GM20431 (cell line): Measurements from ENCODE around the gene FNDC11.
"Not testable (repeated sequence)": the region's sequence is repeated elsewhere in the genome, so short reads cannot be mapped to it uniquely, and the experiment has no call there.

Experiments
- in situ Hi-C: fragments of 300-500 bp; cut with MseI, MboI; formaldehyde crosslinking; loops from one replicate; pipeline ENCODE4 v1.15.0; 2020; ENCODE audit warnings: low sequenced_read_pairs; ENCODE audit not compliant: unreplicated experiment

The FNDC11 gene

DNA sequence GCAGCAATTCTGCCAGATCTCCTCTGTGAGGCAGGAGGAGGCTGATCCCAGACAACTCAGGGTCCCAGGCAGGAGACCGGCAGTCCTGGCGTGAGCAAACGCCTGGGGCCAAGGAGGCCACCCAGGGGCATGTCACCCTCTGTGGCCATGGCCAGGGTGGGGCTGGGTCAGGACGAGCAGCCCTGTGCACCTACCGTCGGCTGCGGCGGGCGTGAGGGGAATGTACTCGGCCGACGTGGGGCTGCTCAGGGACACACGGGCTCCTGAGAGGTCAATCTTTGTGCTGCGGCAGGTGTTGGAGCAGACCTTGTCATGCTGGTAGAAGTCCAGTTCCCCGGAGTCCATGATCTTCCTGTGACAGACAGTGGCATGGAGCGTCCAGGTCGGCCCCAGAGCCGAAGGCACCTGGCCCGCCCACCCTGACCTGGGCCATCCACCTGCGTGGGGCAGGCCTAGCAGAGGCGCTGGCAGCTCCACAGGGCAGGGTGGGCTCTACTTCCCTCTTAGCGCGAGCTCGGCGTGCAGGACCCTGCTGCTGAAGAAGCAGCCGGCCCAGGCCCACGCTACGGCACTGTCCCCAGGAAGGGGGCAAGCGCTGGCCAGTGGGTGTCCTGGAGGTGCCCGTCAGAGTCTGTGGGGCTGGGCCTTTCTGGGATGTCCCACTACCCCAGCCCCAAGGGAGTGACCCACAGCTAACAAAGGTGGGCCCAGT, 41.6 kb downstream of the FNDC11 start:
- in situ Hi-C loops: no loop called here

DNA sequence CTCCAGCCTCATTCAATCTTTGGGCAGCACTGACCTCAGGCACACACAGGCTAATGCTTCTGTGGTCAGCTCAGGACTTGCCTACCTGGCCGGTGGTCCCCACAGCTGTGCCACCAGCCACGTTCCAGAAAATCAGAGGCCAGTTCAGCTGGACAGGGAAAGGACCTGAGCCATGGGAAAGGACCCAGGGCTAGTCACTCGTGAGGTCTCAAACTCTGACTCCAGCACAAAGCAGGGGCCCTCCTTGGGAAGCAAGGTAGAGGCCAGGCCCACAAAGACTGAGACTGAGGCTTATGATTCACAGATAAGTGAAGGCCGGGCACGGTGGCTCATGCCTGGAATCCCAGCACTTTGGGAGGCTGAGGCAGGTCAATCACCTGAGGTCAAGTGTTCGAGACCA, 42.5 kb downstream of the FNDC11 start:
- in situ Hi-C loops: no loop called here

DNA sequence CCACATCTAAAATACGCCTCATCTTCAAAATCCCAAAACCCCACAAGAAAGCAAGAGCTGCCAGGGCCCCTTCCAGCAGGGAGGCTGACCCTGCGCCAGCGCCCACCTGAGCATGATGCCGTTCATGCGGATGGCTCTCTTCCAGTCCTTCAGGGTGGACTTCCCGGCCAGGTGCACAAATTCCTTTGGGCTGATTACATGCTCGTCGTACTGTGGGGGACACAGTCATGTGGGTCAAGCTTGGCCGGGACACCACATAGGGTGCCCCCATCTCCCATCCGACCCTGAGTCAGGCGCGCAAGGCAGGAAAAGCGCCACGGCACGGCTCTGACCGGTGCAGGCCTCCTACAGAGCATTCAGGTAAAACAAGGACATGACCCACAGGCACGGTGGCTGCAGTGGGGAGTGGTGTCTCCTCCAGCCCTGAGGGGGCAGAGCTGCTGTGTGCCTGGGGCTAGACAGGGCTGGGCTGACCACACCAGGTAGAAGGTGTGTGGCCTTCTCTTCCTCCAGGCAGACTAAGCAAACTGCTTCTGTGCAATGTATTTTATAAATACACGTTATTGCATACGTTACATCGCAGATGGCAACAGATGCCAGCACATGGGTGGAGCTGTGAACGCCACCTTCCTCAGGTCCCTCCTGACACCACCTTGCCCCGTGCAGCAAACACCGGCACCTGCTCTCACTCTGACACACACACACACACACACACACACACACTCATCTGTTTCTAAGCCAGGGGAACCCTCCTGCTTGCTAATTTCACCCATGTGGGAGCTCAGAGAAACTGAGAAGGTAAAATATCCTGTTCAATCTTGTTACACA, 43.9 kb downstream of the FNDC11 start:
- in situ Hi-C loops: no loop called here

DNA sequence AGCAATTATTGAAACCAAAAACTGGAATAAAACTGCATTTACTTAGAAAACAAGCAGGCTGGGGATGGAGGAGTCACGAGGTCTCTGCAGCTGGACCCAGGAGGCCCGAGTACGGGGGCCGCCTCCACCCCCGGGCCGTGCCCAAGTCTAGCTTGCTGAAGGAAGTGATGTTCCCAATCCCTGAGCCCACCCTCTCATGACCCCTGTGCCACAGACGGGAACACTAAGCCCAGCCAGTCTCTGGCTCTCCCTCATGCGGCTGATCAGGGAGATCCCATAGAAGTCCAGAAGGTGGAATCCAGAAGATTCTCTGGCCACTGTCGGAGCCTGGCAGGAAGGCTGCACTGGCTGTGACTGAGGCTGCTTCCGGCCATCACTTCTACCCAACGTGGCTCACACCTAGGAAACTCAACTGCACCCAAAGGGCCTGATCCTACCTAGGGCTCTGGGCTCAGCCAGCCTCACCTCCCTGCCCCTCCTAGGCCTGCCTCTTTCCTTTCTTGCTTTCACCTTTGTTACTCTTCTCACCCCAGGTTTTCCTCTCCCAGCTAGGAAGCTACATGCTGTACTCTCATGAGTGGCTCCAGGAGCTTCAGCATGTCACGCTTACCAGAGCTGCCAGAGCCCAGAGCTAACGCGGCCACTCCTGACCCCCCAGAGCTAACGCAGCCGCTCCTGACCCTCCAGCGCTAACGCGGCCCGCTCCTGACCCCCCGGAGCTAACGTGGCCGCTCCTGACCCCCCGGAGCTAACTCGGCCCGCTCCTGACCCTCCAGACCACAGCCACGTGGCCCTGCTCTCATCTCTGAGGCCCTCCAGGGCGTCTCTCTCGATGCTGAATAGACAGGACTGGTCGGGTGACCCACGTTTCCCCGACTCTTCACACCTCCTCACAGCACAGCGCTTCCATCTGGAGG, 44.8 kb downstream of the FNDC11 start:
- in situ Hi-C loops: no loop called here

DNA sequence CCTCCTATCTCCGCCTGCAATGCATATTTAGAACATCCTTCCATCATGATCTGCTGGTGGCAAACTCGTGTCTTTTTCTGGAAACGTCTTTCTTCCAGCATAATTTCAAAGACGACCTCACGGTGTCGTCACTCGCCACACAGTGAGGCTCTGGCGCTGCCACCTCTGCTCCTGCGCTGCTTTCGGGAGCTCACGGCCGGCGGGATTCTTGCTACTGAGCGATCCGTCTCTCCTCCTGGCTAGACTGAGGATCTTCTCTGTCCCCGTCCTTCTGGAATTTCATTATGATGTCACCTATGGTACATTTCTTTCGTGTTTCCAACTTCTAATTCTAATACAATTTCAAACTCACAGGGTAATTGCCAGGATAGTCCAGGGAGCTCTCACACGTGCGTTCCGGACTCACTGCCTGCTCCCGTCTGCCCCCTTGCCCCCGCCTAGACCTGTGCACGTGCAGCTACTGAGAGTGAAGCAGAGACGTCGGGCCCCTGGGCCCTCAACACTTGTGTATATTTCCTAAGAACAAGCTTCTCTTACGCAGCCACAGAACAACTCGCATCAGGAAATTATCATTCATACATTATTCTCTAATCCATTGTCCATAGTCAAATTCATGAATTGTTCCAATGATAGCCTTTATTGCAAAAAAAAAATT, 45.6 kb downstream of the FNDC11 start:
- in situ Hi-C loops: no loop called here

DNA sequence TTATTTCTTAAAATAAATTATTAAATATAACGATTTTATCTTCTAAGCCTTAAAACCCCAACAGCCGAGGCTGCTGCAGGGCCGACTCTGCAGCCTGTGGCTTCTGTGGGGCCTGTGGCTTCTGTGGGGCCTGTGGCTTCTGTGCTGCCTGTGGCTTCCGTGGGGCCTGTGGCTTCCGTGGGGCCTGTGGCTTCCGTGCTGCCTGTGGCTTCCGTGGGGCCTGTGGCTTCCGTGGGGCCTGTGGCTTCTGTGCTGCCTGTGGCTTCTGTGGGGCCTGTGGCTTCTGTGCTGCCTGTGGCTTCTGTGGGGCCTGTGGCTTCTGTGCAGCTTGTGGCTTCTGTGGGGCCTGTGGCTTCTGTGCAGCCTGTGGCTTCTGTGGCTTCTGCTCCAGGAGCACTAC, 47.7 kb downstream of the FNDC11 start:
- in situ Hi-C loops: not testable (repeated sequence)

DNA sequence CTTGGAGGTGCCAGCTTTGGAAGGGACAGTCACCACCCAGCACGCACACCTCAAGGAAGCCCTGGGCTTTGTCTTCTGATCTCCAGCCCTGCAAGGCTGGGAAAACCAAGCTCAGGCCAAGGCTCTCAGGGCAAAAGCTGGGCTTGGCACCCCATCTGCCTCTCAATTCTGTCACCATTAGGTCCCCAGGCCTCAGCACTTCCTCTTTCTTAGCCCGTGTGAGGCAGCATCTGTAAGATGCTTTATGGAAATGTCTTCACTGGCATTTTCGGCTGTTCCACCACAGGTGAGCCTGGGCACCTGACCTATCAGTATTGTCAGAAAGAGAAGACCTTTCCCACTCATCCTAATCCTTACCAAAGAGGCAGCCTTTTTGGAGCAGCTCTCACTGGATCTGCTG, 48.4 kb downstream of the FNDC11 start:
- in situ Hi-C loops: no loop called here
